ENCODE measurements around the gene FHL2.

The FHL2 gene

GRCh38 chr2:105397025-105397722, 1.7 kb downstream of the FHL2 start:
- no peak for DNase-seq (ENCODE audit: low read depth)

DNA sequence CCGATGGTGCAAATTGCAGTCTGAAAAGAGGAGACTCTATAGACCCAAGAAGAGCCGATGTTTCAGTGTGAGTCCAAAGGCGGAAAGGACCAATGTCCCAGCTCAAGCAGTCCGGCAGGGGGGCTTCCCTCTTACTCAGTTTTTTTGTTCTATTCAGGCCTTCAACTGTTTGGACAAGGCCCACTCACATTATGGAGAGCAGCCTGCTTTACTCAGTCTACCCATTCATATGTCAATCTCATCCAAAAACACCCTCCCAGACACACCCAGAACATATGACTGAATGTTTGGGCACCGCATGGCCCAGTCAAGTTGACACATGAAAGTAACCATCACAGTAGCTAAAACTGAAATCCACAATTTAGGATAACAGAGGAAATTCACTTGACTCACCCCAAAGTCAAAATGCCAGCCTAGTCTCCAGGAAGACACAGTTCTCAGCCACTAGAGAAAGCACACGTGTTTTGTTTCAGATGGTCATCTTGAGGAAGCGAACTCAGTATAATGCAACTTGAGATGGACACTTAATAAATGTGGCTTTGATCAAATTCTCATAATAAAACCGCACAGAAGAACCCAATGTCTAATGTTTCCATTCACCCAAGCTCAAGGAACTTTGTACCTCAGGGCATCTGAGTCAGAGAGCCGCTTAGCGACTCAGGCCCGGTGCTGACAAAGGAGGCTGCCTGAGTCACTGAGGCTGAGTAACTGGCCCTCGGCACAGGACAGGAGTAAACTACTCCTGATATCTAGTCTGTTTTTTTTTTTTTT, 2.4 kb downstream of the FHL2 start:
- no peak for DNase-seq (ENCODE audit: low read depth)

DNA sequence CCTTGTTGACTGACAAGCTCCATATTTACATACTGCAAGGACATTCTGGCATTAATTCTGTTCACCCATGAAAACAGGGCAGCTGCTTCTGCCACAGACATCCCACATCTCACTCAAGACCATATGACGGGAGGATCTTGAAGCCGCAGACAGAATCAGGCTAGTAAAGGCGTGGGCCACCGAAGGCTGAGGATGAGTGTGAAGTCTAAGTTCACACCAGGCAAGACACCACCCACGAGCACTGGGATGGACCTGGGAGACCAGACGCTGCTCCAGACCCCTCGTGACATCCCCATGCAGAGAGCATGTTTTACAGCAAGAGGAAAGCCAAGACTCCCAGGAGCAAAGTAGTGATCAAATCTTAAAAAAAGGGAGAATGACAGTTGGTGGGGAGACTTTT, 3.2 kb downstream of the FHL2 start:
- DNase-seq (ENCODE audit: low read depth), result no peak

GRCh38 chr2:105394951-105395611, 3.8 kb downstream of the FHL2 start:
- DNase-seq (ENCODE audit: low read depth), result no peak

GRCh38 chr2:105393373-105394055, 5.3 kb downstream of the FHL2 start:
- no peak for DNase-seq (ENCODE audit: low read depth)

GRCh38 chr2:105391763-105392662, 6.8 kb downstream of the FHL2 start:
- no peak for DNase-seq (ENCODE audit: low read depth)

DNA sequence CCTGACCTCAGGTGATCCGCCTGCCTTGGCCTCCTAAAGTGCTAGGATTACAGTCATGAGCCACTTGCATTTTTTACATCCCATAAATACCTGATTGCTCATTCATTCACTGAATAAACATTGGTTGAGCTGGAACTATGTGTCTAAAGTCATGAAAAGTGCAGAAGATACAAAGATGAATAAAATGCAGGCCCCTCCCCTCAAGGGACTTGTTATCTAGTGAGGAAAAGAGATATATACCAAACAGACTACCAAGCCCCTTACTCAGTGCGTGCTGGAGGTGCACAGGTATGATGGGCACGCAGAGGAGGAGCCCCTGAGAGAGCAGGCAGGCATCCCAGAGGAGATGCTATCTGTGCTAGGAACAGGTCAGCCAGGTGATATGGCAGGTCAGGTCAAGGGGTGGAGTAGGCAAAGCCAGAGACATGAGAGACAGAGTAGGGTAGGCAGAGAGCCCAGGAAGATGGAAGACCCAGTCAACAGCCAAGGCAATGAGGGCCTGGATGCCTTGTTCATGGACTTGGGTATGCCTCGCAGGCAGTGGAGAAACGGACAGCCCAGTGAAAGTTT, 7.7 kb downstream of the FHL2 start:
- no peak for DNase-seq (ENCODE audit: low read depth)

DNA sequence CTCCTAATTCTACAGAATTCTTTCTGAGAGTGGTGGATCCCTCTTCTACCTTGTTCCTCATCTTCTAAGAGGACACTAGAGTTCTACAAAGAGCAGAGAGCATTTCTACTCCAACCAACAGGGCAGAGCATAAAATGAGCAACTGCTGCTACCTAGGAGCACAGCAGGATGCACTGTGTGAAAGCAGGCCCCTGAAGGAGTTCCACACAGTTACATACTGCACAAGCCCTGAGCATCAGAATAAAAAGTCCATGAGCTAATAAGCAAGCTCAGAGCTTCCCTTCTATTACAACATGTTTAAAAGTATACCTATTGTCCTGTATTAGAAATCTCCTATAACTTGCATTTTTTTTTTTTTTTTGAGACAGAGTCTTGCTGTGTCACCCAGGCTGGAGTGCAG, 8.4 kb downstream of the FHL2 start:
- no peak for DNase-seq (ENCODE audit: low read depth)

GRCh38 chr2:105388971-105389381, 9.9 kb downstream of the FHL2 start:
- DNase-seq (ENCODE audit: low read depth), result no peak

GRCh38 chr2:105387225-105387624, 11.6 kb downstream of the FHL2 start:
- no peak for DNase-seq (ENCODE audit: low read depth)

DNA sequence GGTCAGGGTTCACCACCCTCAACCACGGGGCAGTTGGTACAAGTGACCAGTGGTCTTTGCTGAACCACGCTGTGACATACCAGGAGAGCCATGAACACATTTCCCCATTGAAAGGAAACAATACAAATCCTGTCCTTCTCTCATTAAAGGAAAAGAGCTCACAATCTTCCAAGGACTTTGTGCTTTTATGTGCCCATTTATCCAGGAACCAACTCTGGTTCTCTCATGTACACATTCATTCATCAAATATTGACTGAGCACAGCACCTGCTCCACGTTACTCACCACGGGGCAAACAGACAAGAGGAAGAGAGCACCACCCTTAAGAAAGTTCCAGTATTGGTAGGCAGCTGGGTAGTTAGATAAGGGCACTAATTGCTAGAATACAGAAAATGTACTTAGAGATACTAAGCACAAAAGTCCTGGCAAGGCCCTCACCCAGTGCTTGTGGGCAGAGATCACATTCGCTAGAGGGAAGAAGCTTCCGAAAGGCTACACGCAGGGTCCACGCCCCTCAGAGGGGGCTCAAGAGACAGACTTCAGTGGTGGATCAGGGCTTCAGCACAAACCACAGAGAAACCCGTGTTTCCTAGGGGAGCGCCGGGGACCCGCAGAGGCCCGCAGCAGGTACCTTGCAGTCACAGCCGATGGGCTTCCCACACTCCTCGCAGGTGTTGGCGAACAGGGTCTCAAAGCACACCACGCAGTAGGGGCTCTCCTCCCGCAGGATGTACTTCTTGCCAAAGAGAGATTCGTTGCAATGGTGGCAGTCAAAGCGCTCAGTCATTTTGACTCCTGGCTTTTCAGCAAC, 12.9 kb downstream of the FHL2 start:
- no peak for DNase-seq (ENCODE audit: low read depth)

- DNase-seq (ENCODE audit: low read depth), result no peak
Measured at GRCh38 chr2:105384861-105385260, 14.0 kb downstream of the FHL2 start.

DNA sequence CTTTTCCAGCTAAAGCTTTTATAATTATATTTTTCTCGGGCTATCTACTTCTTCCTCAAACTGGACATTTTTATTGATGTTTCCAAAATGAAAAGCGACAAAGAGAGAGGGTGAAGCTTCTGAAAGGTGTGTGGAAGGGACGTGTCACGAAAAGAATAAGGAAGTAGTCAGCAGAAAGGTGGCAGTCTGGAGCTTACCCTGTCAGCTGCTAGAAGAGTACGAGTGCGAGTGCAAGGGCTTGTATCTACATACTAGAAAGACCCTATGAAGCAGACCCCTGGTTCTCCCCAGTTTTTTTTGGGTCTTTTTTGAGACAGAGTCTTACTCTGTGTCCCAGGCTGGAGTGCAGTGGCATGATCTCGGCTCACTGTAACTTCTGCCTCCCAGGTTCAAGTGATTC, 14.6 kb downstream of the FHL2 start:
- no peak for DNase-seq (ENCODE audit: low read depth)

GRCh38 chr2:105383432-105384166, 15.3 kb downstream of the FHL2 start:
- DNase-seq (ENCODE audit: low read depth), result no peak

GRCh38 chr2:105382177-105382576, 16.7 kb downstream of the FHL2 start:
- no peak for DNase-seq (ENCODE audit: low read depth)

- DNase-seq (ENCODE audit: low read depth), result no peak
Measured at GRCh38 chr2:105381101-105381668, 17.7 kb downstream of the FHL2 start.

DNA sequence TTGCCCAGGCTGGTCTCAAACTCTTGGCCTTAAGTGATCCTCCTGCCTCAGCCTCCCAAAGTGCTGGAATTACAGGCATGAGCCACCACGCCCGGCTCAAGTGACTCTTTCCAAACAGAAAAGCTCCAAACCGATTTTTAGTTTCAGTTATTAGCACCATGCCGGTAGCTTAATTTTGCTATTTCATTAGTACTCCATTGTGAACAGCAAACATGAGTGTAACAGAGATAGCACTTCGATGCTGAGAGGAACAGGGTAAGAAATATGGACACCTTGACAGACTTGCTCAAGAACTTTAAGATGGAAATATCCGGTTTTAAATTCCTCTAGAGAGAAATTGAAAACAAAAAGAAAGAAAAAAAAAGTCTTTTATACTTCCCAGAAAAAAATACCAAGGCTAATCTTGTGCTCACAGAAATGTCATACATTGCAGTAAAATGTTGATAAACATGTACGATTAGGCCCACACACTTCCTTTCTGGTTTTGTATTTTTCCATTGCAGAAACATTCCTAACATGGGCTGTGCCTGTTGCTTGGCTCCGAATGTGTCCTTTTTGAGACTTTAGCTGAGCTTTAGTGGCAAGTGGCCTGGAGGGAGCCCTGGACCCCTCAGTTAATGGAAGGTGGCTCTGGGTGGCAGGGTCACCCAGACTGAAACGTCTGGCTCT, 18.3 kb downstream of the FHL2 start:
- DNase-seq (ENCODE audit: low read depth), result no peak

DNA sequence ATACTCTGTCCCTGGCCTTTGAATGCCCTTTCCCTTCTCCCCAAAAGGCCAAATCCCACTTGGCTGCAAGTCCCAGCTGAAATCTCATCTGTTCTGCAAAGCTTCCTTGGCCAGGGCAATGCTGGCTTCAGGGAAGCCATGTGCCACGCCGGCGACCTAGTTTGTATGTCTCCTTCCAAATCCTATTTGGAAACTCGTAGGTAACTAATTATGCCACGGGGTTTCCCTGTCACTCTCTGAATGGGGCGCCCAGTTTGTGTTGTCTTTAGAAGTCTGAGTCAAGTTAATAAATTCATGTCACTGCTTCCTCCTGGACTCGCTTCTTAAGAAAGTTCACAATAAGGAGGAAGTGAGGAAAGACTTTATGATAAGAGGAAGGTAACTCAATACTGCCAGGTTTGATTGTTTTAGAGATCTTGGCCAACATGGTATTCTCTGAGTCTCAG, 19.1 kb downstream of the FHL2 start:
- no peak for DNase-seq (ENCODE audit: low read depth)
